HepG2 (cell line): ENCODE measurements around the gene PLXNC1. TPM values are rescaled to one million over a fixed set of nuclear protein-coding genes. Genes with fewer than 3 reads are reported as not detected.

Experiments used
- ATAC-seq: fragments of 200-7000 bp; cut with Tn5 transposase; 3 replicates; pipeline ENCODE4 v1.9.1; 2020; ENCODE audit warnings: mild to moderate bottlenecking, moderate library complexity
- BruUV-seq: library from RNA; stranded (reverse); fragments of 400-500 nt; replicated peaks from 2 replicates; lab custom pipeline; 2021; lab: Mats Ljungman, UMichigan
- CTCF ChIA-PET: fragments of 300-600 bp; formaldehyde crosslinking; extraction: SDS; loops from one replicate; lab custom pipeline; 2021; ENCODE audit warnings: low total read pairs, inconsistent platforms, low intra/inter-chr PET ratio; lab: Yijun Ruan, JAX
- POLR2A ChIA-PET: fragments of 350-600 bp; sonication (Branson Sonifier 250); formaldehyde crosslinking; loops from one replicate; lab custom pipeline; 2020; ENCODE audit warnings: antibody characterized with exemption, inconsistent platforms; lab: Yijun Ruan, JAX
- DNase-seq: peaks from one replicate; pipeline ENCODE4 v3.0.0-alpha.2; 2015; ENCODE audit warnings: low spot score
- FAIRE-seq: peaks from 3 replicates; lab custom pipeline; 2011; peaks lifted over from hg19 to GRCh38; lab: Jason Lieb, UNC
- H2AFZ ChIP-seq: one replicate; pipeline ENCODE4 v1.6.1; 2011; ENCODE audit warnings: low read length, inconsistent platforms
- H3K27ac ChIP-seq: fragments of 300-600 bp; 3 replicates; pipeline ENCODE4 v1.8.0; 2011; ENCODE audit warnings: mixed run types, mild to moderate bottlenecking, mixed read lengths, low read length, inconsistent platforms; ENCODE audit not compliant: insufficient read depth; ENCODE audit errors: extremely low read length
- H3K27me3 ChIP-seq, 2 experiments: fragments of 200-600 bp in 1 of 2; 2 replicates in 1 of 2; 3 replicates in 1 of 2; pipeline versions ENCODE4 v1.6.0 to v1.8.0; 2011; ENCODE audit warnings: low read length in 2 of 2, mild to moderate bottlenecking in 2 of 2, moderate library complexity in 2 of 2, inconsistent platforms in 1 of 2; ENCODE audit not compliant: insufficient read depth in 2 of 2, control insufficient read depth in 1 of 2
- H3K36me3 ChIP-seq, 2 experiments: fragments of 200-600 bp in 1 of 2; replicated peaks in 1 of 2; 2 replicates in 1 of 2; 3 replicates in 1 of 2; pipeline versions ENCODE4 v1.5.1 to v1.8.0; 2011; ENCODE audit warnings: low read length in 2 of 2, inconsistent platforms in 1 of 2; ENCODE audit not compliant: insufficient read depth in 2 of 2, control insufficient read depth in 1 of 2
- H3K4me1 ChIP-seq: 2 replicates; pipeline ENCODE4 v1.5.1; 2012; ENCODE audit warnings: low read length, inconsistent platforms; ENCODE audit not compliant: insufficient read depth
- H3K4me2 ChIP-seq: 2 replicates; pipeline ENCODE4 v1.6.0; 2011; ENCODE audit warnings: low read depth, low read length, inconsistent platforms
- H3K4me3 ChIP-seq, 3 experiments: fragments of 200-600 bp in 1 of 3; sonication (generic), shearing (Covaris generic) in 1 of 3; replicated peaks in 1 of 3; 2 replicates each; pipeline ENCODE4 v1.5.1; 2011 to 2016; ENCODE audit warnings: low read length in 3 of 3, inconsistent platforms in 2 of 3, low read depth in 2 of 3, mild to moderate bottlenecking in 2 of 3, control low read depth in 1 of 3, mixed read lengths in 1 of 3; ENCODE audit not compliant: insufficient read depth in 1 of 3
- H3K79me2 ChIP-seq: one replicate; pipeline ENCODE4 v1.6.1; 2011; ENCODE audit warnings: low read length, inconsistent platforms; ENCODE audit not compliant: insufficient read depth
- H3K9ac ChIP-seq: 2 replicates; pipeline ENCODE4 v1.6.0; 2011; ENCODE audit warnings: mild to moderate bottlenecking, low read depth, low read length, inconsistent platforms; ENCODE audit not compliant: insufficient read depth
- H3K9me3 ChIP-seq: 2 replicates; pipeline ENCODE4 v1.5.1; 2012; ENCODE audit warnings: mild to moderate bottlenecking, low read length
- H4K20me1 ChIP-seq: 2 replicates; pipeline ENCODE4 v1.6.0; 2011; ENCODE audit warnings: inconsistent platforms, mild to moderate bottlenecking, low read length, moderate library complexity; ENCODE audit not compliant: insufficient read depth
- CBX2 ChIP-seq, 2 experiments: fragments of 200-600 bp in 1 of 2; sonication (generic); formaldehyde crosslinking in 1 of 2; IDR thresholded peaks; 2 replicates each; pipeline versions ENCODE4 v1.7.0 to v1.8.1; 2018 to 2022; ENCODE audit warnings: low read depth in 2 of 2, low read length in 1 of 2, mild to moderate bottlenecking in 1 of 2, missing genetic modification reagents in 1 of 2
- KAT8 ChIP-seq: IDR thresholded peaks from 2 replicates; pipeline ENCODE4 v1.6.1; 2016; ENCODE audit warnings: missing genetic modification reagents, missing compliant biosample characterization
- MEIS1 ChIP-seq: sonication (generic); formaldehyde crosslinking; IDR thresholded peaks from 2 replicates; pipeline ENCODE4 v1.9.0; 2021; ENCODE audit warnings: mild to moderate bottlenecking, missing genetic modification reagents, moderate library complexity, borderline replicate concordance
- NFE2L1 ChIP-seq: sonication (generic); formaldehyde crosslinking; IDR thresholded peaks from 2 replicates; pipeline ENCODE4 v1.4.0; 2020; ENCODE audit warnings: missing genetic modification reagents, mild to moderate bottlenecking, borderline replicate concordance
- RBM39 ChIP-seq: fragments of 200-400 bp; formaldehyde crosslinking; IDR thresholded peaks from one replicate; pipeline ENCODE4 v1.6.1; 2018; ENCODE audit warnings: antibody characterized with exemption, mild to moderate bottlenecking, low read depth, low read length; ENCODE audit not compliant: poor library complexity, severe bottlenecking
- SAFB2 ChIP-seq: sonication (generic); formaldehyde crosslinking; IDR thresholded peaks from 2 replicates; pipeline ENCODE4 v1.5.1; 2020; ENCODE audit warnings: missing genetic modification reagents, low read depth, mild to moderate bottlenecking, borderline replicate concordance
- SATB2 ChIP-seq: sonication (generic); formaldehyde crosslinking; IDR thresholded peaks from 2 replicates; pipeline ENCODE4 v1.5.0; 2020; ENCODE audit warnings: missing genetic modification reagents
- SOX13 ChIP-seq, 3 experiments: fragments of 450-650 bp in 1 of 3; sonication (generic) in 1 of 3; formaldehyde crosslinking in 1 of 3; IDR thresholded peaks in 2 of 3; conservative IDR thresholded peaks in 1 of 3; 2 replicates each; pipeline versions ENCODE4 v1.5.0 to v1.6.1; 2016 to 2020; ENCODE audit warnings: antibody characterized with exemption in 1 of 3, mild to moderate bottlenecking in 1 of 3, missing compliant biosample characterization in 1 of 3, missing genetic modification reagents in 1 of 3, moderate library complexity in 1 of 3
- SP2 ChIP-seq: sonication (generic); formaldehyde crosslinking; IDR thresholded peaks from 2 replicates; pipeline ENCODE4 v1.5.1; 2020; ENCODE audit warnings: mild to moderate bottlenecking, missing genetic modification reagents
- ZBTB7A ChIP-seq: sonication (generic); formaldehyde crosslinking; IDR thresholded peaks from 2 replicates; pipeline ENCODE4 v1.8.0; 2022; ENCODE audit warnings: mild to moderate bottlenecking, missing genetic modification reagents
- ZNF234 ChIP-seq: sonication (generic); formaldehyde crosslinking; conservative IDR thresholded peaks from 2 replicates; pipeline ENCODE4 v1.5.1; 2020; ENCODE audit warnings: mild to moderate bottlenecking, missing genetic modification reagents
- ZNF24 ChIP-seq: fragments of 450-650 bp; IDR thresholded peaks from 2 replicates; pipeline ENCODE4 v1.6.1; 2017; ENCODE audit warnings: antibody characterized with exemption, mild to moderate bottlenecking
- ZNF644 ChIP-seq: IDR thresholded peaks from 2 replicates; pipeline ENCODE4 v1.6.1; 2016; ENCODE audit warnings: low read depth
- ZNF761 ChIP-seq: sonication (generic); formaldehyde crosslinking; conservative IDR thresholded peaks from 2 replicates; pipeline ENCODE4 v1.4.0; 2020; ENCODE audit warnings: mild to moderate bottlenecking, missing genetic modification reagents
- WGBS: methylation state at CpG from one replicate; pipeline ENCODE4 v1.1.6; 2017; ENCODE audit warnings: low lambda C conversion rate; 5-methylcytosine and 5-hydroxymethylcytosine counted together
- in situ Hi-C: cut with HindIII; loops from 2 replicates; pipeline ENCODE4 v1.10.0; 2017; ENCODE audit warnings: low pct_unique_long_range_greater_than_20kb; ENCODE audit not compliant: extremely low pct_ligation_motif_present
- intact Hi-C: fragments of 100-400 bp; cut with micrococcal nuclease; formaldehyde crosslinking; loops from one replicate; pipeline ENCODE4 v1.10.0; 2022; ENCODE audit not compliant: unreplicated experiment
- polyA plus RNA-seq, 8 experiments: library from polyadenylated mRNA; depleted of rRNA in 3 of 8; stranded (reverse) in 7 of 8; unstranded in 1 of 8; fragments of >200 nt; fragmentation: Illumina TruSeq in 4 of 8; extraction: Trizol in 4 of 8; gene quantifications; 2 replicates each; pipeline versions ENCODE4 v1.2.1 to v1.2.3, GENCODE V29; 2011 to 2016; ENCODE audit warnings: low read depth in 4 of 8, missing spikeins in 1 of 8, mixed read lengths in 1 of 8; ENCODE audit not compliant: insufficient read depth in 1 of 8
- total RNA-seq, 5 experiments: library from RNA; depleted of rRNA; stranded (reverse); fragments of >200 nt; fragmentation: Illumina TruSeq; extraction: Trizol; gene quantifications; 2 replicates each; pipeline ENCODE4 v1.2.3, GENCODE V29; 2016; ENCODE audit warnings: low read depth in 1 of 5
- TF ChIP-seq, protein P1 (sequence below): IDR thresholded peaks from 2 replicates; pipeline ENCODE4 v1.6.1; 2016
- TF ChIP-seq, protein P2 (sequence below): sonication (generic); formaldehyde crosslinking; IDR thresholded peaks from 2 replicates; pipeline ENCODE4 v1.5.1; 2020; ENCODE audit warnings: mild to moderate bottlenecking, missing genetic modification reagents, borderline replicate concordance
- TF ChIP-seq, protein P3 (sequence below): sonication (generic); formaldehyde crosslinking; IDR thresholded peaks from 2 replicates; pipeline ENCODE4 v1.9.0; 2022; ENCODE audit warnings: low read depth, missing genetic modification reagents
- TF ChIP-seq, protein P4 (sequence below): sonication (generic); formaldehyde crosslinking; IDR thresholded peaks from 2 replicates; pipeline ENCODE4 v1.8.0; 2022; ENCODE audit warnings: missing genetic modification reagents, mild to moderate bottlenecking, inconsistent platforms, borderline replicate concordance

PLXNC1 gene
- total and polyA plus RNA-seq, 2 of the 13 experiments (the other 11 are each of a cell fraction or from before 2014, with no cell fraction given) = 6.6 to 11.2 TPM

DNA sequence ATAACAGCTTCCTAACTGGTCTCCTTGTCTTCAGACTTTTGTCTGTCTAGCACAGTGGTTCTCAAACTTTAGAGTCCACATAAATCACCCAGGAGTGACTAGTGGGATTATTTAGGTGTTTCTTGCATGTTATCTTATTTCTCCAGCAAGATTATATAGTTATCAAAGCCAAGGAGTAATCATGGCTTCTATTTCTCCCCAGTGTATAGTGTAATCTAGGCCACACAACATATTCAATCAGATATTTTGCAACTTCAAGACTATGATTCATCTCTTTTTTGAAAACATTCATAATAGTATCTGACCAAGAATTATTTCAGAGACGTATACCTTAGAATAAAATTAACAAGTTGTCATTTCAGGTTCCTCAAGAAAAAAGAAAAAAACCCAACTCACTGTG is 179.4 kb downstream of the PLXNC1 start:
- H3K4me3 ChIP-seq = no peak overlapping the region
- DNase-seq (no peak), FAIRE-seq (no peak), ATAC-seq (no peak)
- ChIA-PET POLR2A (no interaction called here), CTCF (no interaction called here)
- H3K79me2 ChIP-seq = no peaks in the 10 kb centered on the region
- TF ChIP-seq, protein P1, sequence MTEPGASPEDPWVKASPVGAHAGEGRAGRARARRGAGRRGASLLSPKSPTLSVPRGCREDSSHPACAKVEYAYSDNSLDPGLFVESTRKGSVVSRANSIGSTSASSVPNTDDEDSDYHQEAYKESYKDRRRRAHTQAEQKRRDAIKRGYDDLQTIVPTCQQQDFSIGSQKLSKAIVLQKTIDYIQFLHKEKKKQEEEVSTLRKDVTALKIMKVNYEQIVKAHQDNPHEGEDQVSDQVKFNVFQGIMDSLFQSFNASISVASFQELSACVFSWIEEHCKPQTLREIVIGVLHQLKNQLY (CRISPR knock-in tag) = no peak
- TF ChIP-seq, protein P2, sequence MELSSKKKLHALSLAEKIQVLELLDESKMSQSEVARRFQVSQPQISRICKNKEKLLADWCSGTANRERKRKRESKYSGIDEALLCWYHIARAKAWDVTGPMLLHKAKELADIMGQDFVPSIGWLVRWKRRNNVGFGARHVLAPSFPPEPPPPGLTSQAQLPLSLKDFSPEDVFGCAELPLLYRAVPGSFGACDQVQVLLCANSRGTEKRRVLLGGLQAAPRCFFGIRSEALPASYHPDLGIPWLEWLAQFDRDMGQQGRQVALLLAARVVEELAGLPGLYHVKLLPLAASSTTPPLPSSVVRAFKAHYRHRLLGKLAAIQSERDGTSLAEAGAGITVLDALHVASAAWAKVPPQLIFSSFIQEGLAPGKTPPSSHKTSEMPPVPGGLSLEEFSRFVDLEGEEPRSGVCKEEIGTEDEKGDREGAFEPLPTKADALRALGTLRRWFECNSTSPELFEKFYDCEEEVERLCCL (CRISPR knock-in tag) = no peak
- TF ChIP-seq, protein P3, sequence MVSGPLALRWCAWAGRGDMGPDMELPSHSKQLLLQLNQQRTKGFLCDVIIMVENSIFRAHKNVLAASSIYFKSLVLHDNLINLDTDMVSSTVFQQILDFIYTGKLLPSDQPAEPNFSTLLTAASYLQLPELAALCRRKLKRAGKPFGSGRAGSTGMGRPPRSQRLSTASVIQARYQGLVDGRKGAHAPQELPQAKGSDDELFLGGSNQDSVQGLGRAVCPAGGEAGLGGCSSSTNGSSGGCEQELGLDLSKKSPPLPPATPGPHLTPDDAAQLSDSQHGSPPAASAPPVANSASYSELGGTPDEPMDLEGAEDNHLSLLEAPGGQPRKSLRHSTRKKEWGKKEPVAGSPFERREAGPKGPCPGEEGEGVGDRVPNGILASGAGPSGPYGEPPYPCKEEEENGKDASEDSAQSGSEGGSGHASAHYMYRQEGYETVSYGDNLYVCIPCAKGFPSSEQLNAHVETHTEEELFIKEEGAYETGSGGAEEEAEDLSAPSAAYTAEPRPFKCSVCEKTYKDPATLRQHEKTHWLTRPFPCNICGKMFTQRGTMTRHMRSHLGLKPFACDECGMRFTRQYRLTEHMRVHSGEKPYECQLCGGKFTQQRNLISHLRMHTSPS (CRISPR knock-in tag) = no peak
- TF ChIP-seq ZNF24 = no peak
- no peak for TF ChIP-seq SATB2 (CRISPR knock-in tag)
- no peak for TF ChIP-seq MEIS1
- TF ChIP-seq ZNF234 = no peak
- TF ChIP-seq ZNF644 = no peak
- no peak for TF ChIP-seq SP2
- no peak for TF ChIP-seq NFE2L1 (CRISPR knock-in tag)
- no peak for TF ChIP-seq SAFB2 (CRISPR knock-in tag)
- TF ChIP-seq ZBTB7A (CRISPR knock-in tag) = no peak
- TF ChIP-seq, protein P4, sequence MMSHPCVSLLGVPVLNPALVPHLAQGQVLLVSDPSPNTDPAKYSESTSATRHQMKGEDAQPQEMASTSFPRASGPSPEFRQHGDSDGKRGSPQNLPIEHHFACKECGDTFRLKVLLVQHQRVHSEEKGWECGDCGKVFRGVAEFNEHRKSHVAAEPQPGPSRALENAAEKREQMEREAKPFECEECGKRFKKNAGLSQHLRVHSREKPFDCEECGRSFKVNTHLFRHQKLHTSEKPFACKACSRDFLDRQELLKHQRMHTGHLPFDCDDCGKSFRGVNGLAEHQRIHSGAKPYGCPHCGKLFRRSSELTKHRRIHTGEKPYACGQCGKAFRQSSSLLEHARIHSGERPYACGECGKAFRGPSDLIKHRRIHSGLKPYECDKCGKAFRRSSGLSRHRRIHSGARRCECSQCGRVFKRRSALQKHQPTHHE (CRISPR knock-in tag) = no peak
- no peak for TF ChIP-seq SOX13 (IDR thresholded peaks at IDR 0.05)
- no peak for TF ChIP-seq SOX13 (CRISPR knock-in tag; conservative IDR thresholded peaks at IDR 0.05 in 1 of 2, IDR thresholded peaks at IDR 0.05 in 1 of 2)
- no peak for TF ChIP-seq CBX2 (IDR thresholded peaks at IDR 0.05; ENCODE audit: low read depth, low read length)
- TF ChIP-seq CBX2 (CRISPR knock-in tag; IDR thresholded peaks at IDR 0.05; ENCODE audit: low read depth) = no peak
- TF ChIP-seq KAT8 = no peak
- no peak for TF ChIP-seq ZNF761 (CRISPR knock-in tag)
- TF ChIP-seq RBM39 = no peak
- BruUV-seq = no TSS peak
- H4K20me1 ChIP-seq = no peaks in the 10 kb centered on the region
- intact Hi-C loops = loop anchor here (10.0 kb wide), 1 partner anchor 107 kb away; no protein-coding TSS in a partner anchor
- no peak overlapping the region for H3K9ac ChIP-seq
- no peaks in the 10 kb centered on the region for H3K9me3 ChIP-seq
- H2AFZ ChIP-seq = no peak overlapping the region
- no peak overlapping the region for H3K4me2 ChIP-seq
- H3K27ac ChIP-seq = no peak overlapping the region
- in situ Hi-C loops = no loop called here
- no peaks in the 10 kb centered on the region for H3K4me1 ChIP-seq
- WGBS = 96% methylated on average over 1 of the region's 1 CpG
- peaks cover 7 to 18% of the 10 kb centered on the region in 2 experiments; a peak in 3 of 5 replicates for H3K36me3 ChIP-seq
- H3K27me3 ChIP-seq = no peaks in the 10 kb centered on the region
